Measurements from ENCODE around the gene PRKCD. TPM values are rescaled to one million over a fixed set of nuclear protein-coding genes. Genes with fewer than 3 reads are reported as not detected.

Gene PRKCD
- total RNA-seq, 1 donor from 2014 or later = 24.0 TPM

GRCh38 chr3:53164911-53165310, 3.9 kb downstream of the PRKCD start:
- H3K4me3 Mint-ChIP-seq = no peak overlapping the region
- DNase-seq (ENCODE audit: extremely low spot score, unreplicated experiment) = no peak
- TF ChIP-seq CTCF (conservative IDR thresholded peaks at IDR 0.05) = no peak
- no peaks in the 10 kb centered on the region for H3K9me3 Mint-ChIP-seq
- no peaks in the 10 kb centered on the region for H3K36me3 Mint-ChIP-seq
- peaks cover 8% of the 10 kb centered on the region for H3K27me3 Mint-ChIP-seq
- no peak overlapping the region for H3K27ac Mint-ChIP-seq
- H3K4me1 Mint-ChIP-seq (ENCODE audit: unreplicated experiment) = peaks cover 40% of the 10 kb centered on the region

GRCh38 chr3:53166206-53166605, 5.2 kb downstream of the PRKCD start:
- peaks cover 42% of the 10 kb centered on the region for H3K4me1 Mint-ChIP-seq (ENCODE audit: unreplicated experiment)
- no peaks in the 10 kb centered on the region for H3K36me3 Mint-ChIP-seq
- no peak for DNase-seq (ENCODE audit: extremely low spot score, unreplicated experiment)
- H3K4me3 Mint-ChIP-seq = no peak overlapping the region
- H3K27me3 Mint-ChIP-seq = peaks cover 3% of the 10 kb centered on the region
- no peak overlapping the region for H3K27ac Mint-ChIP-seq
- no peaks in the 10 kb centered on the region for H3K9me3 Mint-ChIP-seq
- TF ChIP-seq CTCF (conservative IDR thresholded peaks at IDR 0.05) = no peak

- Mint-ChIP-seq H3K27me3 (peaks cover 3% of the 10 kb centered on the region), H3K36me3 (no peaks in the 10 kb centered on the region), H3K27ac (no peak overlapping the region), H3K9me3 (no peaks in the 10 kb centered on the region), H3K4me3 (no peak overlapping the region), H3K4me1 (ENCODE audit: unreplicated experiment) (peaks cover 48% of the 10 kb centered on the region)
- no peak for DNase-seq (ENCODE audit: extremely low spot score, unreplicated experiment)
- TF ChIP-seq CTCF (conservative IDR thresholded peaks at IDR 0.05) = no peak
Measured at GRCh38 chr3:53166781-53167291, 5.8 kb downstream of the PRKCD start.

- no peak for DNase-seq (ENCODE audit: extremely low spot score, unreplicated experiment)
- no peaks in the 10 kb centered on the region for H3K36me3 Mint-ChIP-seq
- no peaks in the 10 kb centered on the region for H3K9me3 Mint-ChIP-seq
- no peak overlapping the region for H3K27ac Mint-ChIP-seq
- no peak overlapping the region for H3K4me3 Mint-ChIP-seq
- TF ChIP-seq CTCF (conservative IDR thresholded peaks at IDR 0.05) = no peak
- H3K4me1 Mint-ChIP-seq (ENCODE audit: unreplicated experiment) = peaks cover 44% of the 10 kb centered on the region
- no peaks in the 10 kb centered on the region for H3K27me3 Mint-ChIP-seq
Measured at GRCh38 chr3:53167418-53168174, 6.6 kb downstream of the PRKCD start.

GRCh38 chr3:53168175-53168923, 7.3 kb downstream of the PRKCD start:
- Mint-ChIP-seq H3K9me3 (no peaks in the 10 kb centered on the region), H3K36me3 (no peaks in the 10 kb centered on the region), H3K4me3 (no peak overlapping the region), H3K27me3 (no peaks in the 10 kb centered on the region), H3K4me1 (ENCODE audit: unreplicated experiment) (peaks cover 36% of the 10 kb centered on the region), H3K27ac (peak overlapping the region; percentile 68)
- DNase-seq (ENCODE audit: extremely low spot score, unreplicated experiment) = no peak
- no peak for TF ChIP-seq CTCF (conservative IDR thresholded peaks at IDR 0.05)

Data from type B pancreatic cell (in vitro differentiated cells).